ENCODE data around the gene NIF3L1.

GRCh38 chr2:200863782-200864175 lies 25.4 kb upstream of the NIF3L1 start:
- TF ChIP-seq CTCF (IDR thresholded peaks at IDR 0.05; ENCODE audit: low read length) (no peak), EZH2phosphoT487 (IDR thresholded peaks at IDR 0.05; ENCODE audit: low read length) (no peak), EZH2 (optimal IDR thresholded peaks at IDR 0.05; ENCODE audit: low read depth, low read length) (no peak)
